IMR-90 (cell line): Measurements from ENCODE around the gene FARSB. TPM values are rescaled to one million over a fixed set of nuclear protein-coding genes. Genes with fewer than 3 reads are reported as not detected.

Source experiments
- ATAC-seq: fragments of 200-7000 bp; cut with Tn5 transposase; 2 replicates; pipeline ENCODE4 v1.9.1; 2020; ENCODE audit warnings: low read depth, mild to moderate bottlenecking, moderate library complexity
- BruUV-seq: library from RNA; stranded (reverse); fragments of 400-500 nt; replicated peaks from 2 replicates; lab custom pipeline; 2021; lab: Mats Ljungman, UMichigan
- CTCF ChIA-PET: fragments of 300-600 bp; formaldehyde crosslinking; extraction: SDS; loops from one replicate; lab custom pipeline; 2021; ENCODE audit warnings: antibody characterized with exemption; lab: Yijun Ruan, JAX
- POLR2A ChIA-PET: fragments of 300-600 bp; sonication (Branson Sonifier 250); formaldehyde crosslinking; loops from one replicate; lab custom pipeline; 2022; ENCODE audit warnings: antibody characterized with exemption; ENCODE audit not compliant: unreplicated experiment; lab: Charles Lee
- DNase-seq: peaks from one replicate; pipeline ENCODE4 v3.0.0; 2013
- H2AFZ ChIP-seq: replicated peaks from 2 replicates; pipeline ENCODE3; 2013; ENCODE audit warnings: low read length, mild to moderate bottlenecking; ENCODE audit not compliant: poor library complexity
- H2AK5ac ChIP-seq: 2 replicates; pipeline ENCODE4 v1.6.1; 2013; ENCODE audit warnings: low read depth, low read length, inconsistent platforms
- H2AK9ac ChIP-seq: replicated peaks from 2 replicates; pipeline ENCODE3; 2013; ENCODE audit warnings: mild to moderate bottlenecking, low read depth, low read length, moderate library complexity; ENCODE audit not compliant: poor library complexity
- H2BK120ac ChIP-seq: 2 replicates; pipeline ENCODE4 v1.6.1; 2013; ENCODE audit warnings: low read depth, low read length, inconsistent platforms
- H2BK15ac ChIP-seq: 3 replicates; pipeline ENCODE4 v1.6.1; 2013; ENCODE audit warnings: low read depth, low read length, inconsistent platforms
- H2BK20ac ChIP-seq: 2 replicates; pipeline ENCODE4 v1.6.1; 2013; ENCODE audit warnings: low read depth, mild to moderate bottlenecking, inconsistent platforms, low read length, moderate library complexity
- H2BK5ac ChIP-seq: 2 replicates; pipeline ENCODE4 v1.6.1; 2013; ENCODE audit warnings: mild to moderate bottlenecking, low read depth, low read length, inconsistent platforms; ENCODE audit not compliant: poor library complexity, severe bottlenecking
- H3K14ac ChIP-seq: replicated peaks from 2 replicates; pipeline ENCODE4 v1.6.1; 2013; ENCODE audit warnings: low read depth, low read length, inconsistent platforms
- H3K18ac ChIP-seq: 2 replicates; pipeline ENCODE4 v1.6.1; 2013; ENCODE audit warnings: low read depth, low read length, control low read depth
- H3K23ac ChIP-seq: 2 replicates; pipeline ENCODE4 v1.6.1; 2013; ENCODE audit warnings: low read depth, low read length, inconsistent platforms
- H3K27ac ChIP-seq: 2 replicates; pipeline ENCODE4 v1.5.1; 2013; ENCODE audit warnings: mild to moderate bottlenecking, control low read depth, low read length; ENCODE audit not compliant: insufficient read depth
- H3K27me3 ChIP-seq: 2 replicates; pipeline ENCODE4 v1.6.1; 2013; ENCODE audit warnings: low read length; ENCODE audit not compliant: control insufficient read depth, insufficient read depth
- H3K36me3 ChIP-seq: 2 replicates; pipeline ENCODE4 v1.6.1; 2013; ENCODE audit warnings: low read length, mixed read lengths; ENCODE audit not compliant: control insufficient read depth, insufficient read depth
- H3K4ac ChIP-seq: 2 replicates; pipeline ENCODE4 v1.6.1; 2013; ENCODE audit warnings: low read depth, low read length, inconsistent platforms
- H3K4me1 ChIP-seq: 2 replicates; pipeline ENCODE4 v1.6.1; 2013; ENCODE audit warnings: low read length, mixed read lengths; ENCODE audit not compliant: control insufficient read depth, insufficient read depth
- H3K4me2 ChIP-seq: 2 replicates; pipeline ENCODE4 v1.6.1; 2013; ENCODE audit warnings: low read depth, mild to moderate bottlenecking, control low read depth, low read length, moderate library complexity
- H3K4me3 ChIP-seq: 2 replicates; pipeline ENCODE4 v1.5.1; 2013; ENCODE audit warnings: low read depth, mild to moderate bottlenecking, control low read depth, low read length, moderate library complexity; ENCODE audit not compliant: insufficient read depth
- H3K56ac ChIP-seq: 2 replicates; pipeline ENCODE4 v1.6.1; 2013; ENCODE audit warnings: low read length, inconsistent platforms; ENCODE audit not compliant: insufficient read depth; ENCODE audit errors: extremely low read depth
- H3K79me1 ChIP-seq, 2 experiments: 2 replicates each; pipeline ENCODE4 v1.6.1; 2013; ENCODE audit warnings: low read length in 2 of 2, inconsistent platforms in 1 of 2, low read depth in 1 of 2
- H3K9ac ChIP-seq: 2 replicates; pipeline ENCODE4 v1.6.1; 2013; ENCODE audit warnings: low read depth, low read length, control low read depth
- H3K9me1 ChIP-seq: 2 replicates; pipeline ENCODE4 v1.6.1; 2013; ENCODE audit warnings: low read length, inconsistent platforms; ENCODE audit not compliant: insufficient read depth
- H3K9me3 ChIP-seq: 2 replicates; pipeline ENCODE4 v1.6.1; 2013; ENCODE audit warnings: low read length; ENCODE audit not compliant: control insufficient read depth, insufficient read depth
- H4K20me1 ChIP-seq: 2 replicates; pipeline ENCODE4 v1.6.1; 2013; ENCODE audit warnings: low read length, inconsistent platforms; ENCODE audit not compliant: insufficient read depth
- H4K5ac ChIP-seq: 2 replicates; pipeline ENCODE4 v1.6.1; 2013; ENCODE audit warnings: mild to moderate bottlenecking, low read depth, low read length, control low read depth
- H4K8ac ChIP-seq, 2 experiments: 2 replicates each; pipeline ENCODE4 v1.6.1; 2013; ENCODE audit warnings: low read depth in 2 of 2, low read length in 2 of 2, control low read depth in 1 of 2, inconsistent platforms in 1 of 2
- H4K91ac ChIP-seq: 2 replicates; pipeline ENCODE4 v1.6.1; 2013; ENCODE audit warnings: low read depth, low read length, inconsistent platforms; ENCODE audit not compliant: insufficient read depth
- BHLHE40 ChIP-seq: fragments of 150-350 bp; IDR thresholded peaks from 2 replicates; pipeline ENCODE4 v1.6.1; 2016; ENCODE audit warnings: mild to moderate bottlenecking, low read depth, low read length
- CEBPB ChIP-seq: IDR thresholded peaks from 2 replicates; pipeline ENCODE4 v1.6.1; 2012; ENCODE audit warnings: low read depth, low read length, improper control_type of control experiment
- CHD1 ChIP-seq: IDR thresholded peaks from 2 replicates; pipeline ENCODE4 v1.6.1; 2012; ENCODE audit warnings: low read depth, low read length, improper control_type of control experiment
- FOS ChIP-seq: fragments of 150-350 bp; IDR thresholded peaks from 2 replicates; pipeline ENCODE4 v1.6.1; 2016; ENCODE audit warnings: low read depth, low read length
- MAFK ChIP-seq: IDR thresholded peaks from 2 replicates; pipeline ENCODE4 v1.6.1; 2012; ENCODE audit warnings: low read depth, low read length, improper control_type of control experiment
- MAZ ChIP-seq: IDR thresholded peaks from 2 replicates; pipeline ENCODE4 v1.6.1; 2012; ENCODE audit warnings: low read depth, mild to moderate bottlenecking, low read length, improper control_type of control experiment, moderate library complexity, borderline replicate concordance
- NFE2L2 ChIP-seq: fragments of 150-350 bp; IDR thresholded peaks from 2 replicates; pipeline ENCODE4 v1.6.1; 2016; ENCODE audit warnings: low read depth, mild to moderate bottlenecking, low read length
- POLR2A ChIP-seq: IDR thresholded peaks from 2 replicates; pipeline ENCODE4 v1.6.1; 2012; ENCODE audit warnings: mild to moderate bottlenecking, low read depth, low read length
- RAD21 ChIP-seq: IDR thresholded peaks from 2 replicates; pipeline ENCODE4 v1.6.1; 2012; ENCODE audit warnings: low read length, improper control_type of control experiment
- RCOR1 ChIP-seq: IDR thresholded peaks from 2 replicates; pipeline ENCODE4 v1.6.1; 2012; ENCODE audit warnings: mild to moderate bottlenecking, low read length, improper control_type of control experiment; ENCODE audit not compliant: insufficient replicate concordance
- RFX5 ChIP-seq: IDR thresholded peaks from 2 replicates; pipeline ENCODE4 v1.8.0; 2012; ENCODE audit warnings: low read depth, mild to moderate bottlenecking, low read length, moderate library complexity
- SMC3 ChIP-seq: fragments of 150-350 bp; IDR thresholded peaks from 2 replicates; pipeline ENCODE4 v1.6.1; 2016; ENCODE audit warnings: low read depth, mild to moderate bottlenecking, antibody characterized with exemption, low read length, moderate library complexity
- WGBS, 2 experiments: methylation state at CpG; one replicate each; pipeline versions ENCODE4 v1.1.5 to v1.1.7; 2013; ENCODE audit warnings: missing lambda C conversion rate in 2 of 2; ENCODE audit not compliant: insufficient read length in 1 of 2; ENCODE audit errors: extremely low coverage in 2 of 2; 5-methylcytosine and 5-hydroxymethylcytosine counted together
- dilution Hi-C: fragments of 300-500 bp; cut with HindIII; formaldehyde crosslinking; loops from one replicate; pipeline ENCODE4 v1.14.3; 2018; ENCODE audit warnings: low sequenced_read_pairs; ENCODE audit not compliant: unreplicated experiment
- in situ Hi-C: fragments of 300-500 bp; cut with MboI; formaldehyde crosslinking; loops from 3 replicates; pipeline ENCODE4 v1.14.3; 2019; ENCODE audit warnings: low sequenced_read_pairs, inconsistent platforms, mixed read lengths
- intact Hi-C: fragments of 100-400 bp; cut with micrococcal nuclease; formaldehyde crosslinking; loops from 2 replicates; pipeline ENCODE4 v1.10.0; 2022
- polyA plus RNA-seq, 3 experiments: library from polyadenylated mRNA; depleted of rRNA; stranded (reverse); fragments of >200 nt; gene quantifications; 2 replicates each; pipeline ENCODE4 v1.2.3, GENCODE V29; 2012; ENCODE audit warnings: low replicate concordance in 1 of 3
- total RNA-seq: library from RNA; depleted of rRNA; stranded (reverse); fragments of >200 nt; gene quantifications from 2 replicates; pipeline ENCODE4 v1.2.3, GENCODE V29; 2012
- TF ChIP-seq, protein P1 (sequence below): fragments of 150-350 bp; IDR thresholded peaks from 2 replicates; pipeline ENCODE4 v1.6.1; 2017; ENCODE audit warnings: mild to moderate bottlenecking, antibody characterized with exemption, low read length, low read depth
- TF ChIP-seq, protein P2 (sequence below): conservative IDR thresholded peaks from 2 replicates; pipeline ENCODE4 v1.5.1; 2012; ENCODE audit warnings: mild to moderate bottlenecking, low read depth, low read length, improper control_type of control experiment

FARSB gene
- total and polyA plus RNA-seq, 2 of the 4 experiments (the other 2 are of a cell fraction), result 21.1 to 32.5 TPM

DNA sequence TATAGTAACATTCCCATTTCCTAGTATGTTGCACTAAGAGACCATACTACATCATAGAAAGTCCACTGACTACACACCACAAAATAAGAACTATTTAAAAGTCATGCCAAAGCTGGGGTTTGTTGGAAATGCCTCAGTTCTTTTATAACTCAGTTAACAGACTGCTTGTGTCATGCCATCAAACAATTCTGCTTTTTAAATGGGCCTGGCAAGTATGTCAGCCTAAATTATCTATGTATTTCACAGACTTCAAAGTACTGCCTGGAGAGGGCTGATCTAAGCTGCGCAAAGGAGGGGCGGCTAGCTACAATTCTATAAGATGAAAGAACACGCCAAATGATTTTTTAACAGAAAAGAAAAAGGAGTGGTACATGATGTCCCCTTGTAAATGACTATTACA, 49.6 kb downstream of the FARSB start:
- TF ChIP-seq MAZ (no peak), POLR2A (no peak), MAFK (no peak), RFX5 (no peak), RAD21 (no peak), NFE2L2 (no peak), RCOR1 (no peak), BHLHE40 (no peak), CHD1 (no peak), CEBPB (no peak), SMC3 (no peak), FOS (no peak)
- TF ChIP-seq, protein P1, sequence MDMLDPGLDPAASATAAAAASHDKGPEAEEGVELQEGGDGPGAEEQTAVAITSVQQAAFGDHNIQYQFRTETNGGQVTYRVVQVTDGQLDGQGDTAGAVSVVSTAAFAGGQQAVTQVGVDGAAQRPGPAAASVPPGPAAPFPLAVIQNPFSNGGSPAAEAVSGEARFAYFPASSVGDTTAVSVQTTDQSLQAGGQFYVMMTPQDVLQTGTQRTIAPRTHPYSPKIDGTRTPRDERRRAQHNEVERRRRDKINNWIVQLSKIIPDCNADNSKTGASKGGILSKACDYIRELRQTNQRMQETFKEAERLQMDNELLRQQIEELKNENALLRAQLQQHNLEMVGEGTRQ, result no peak
- TF ChIP-seq, protein P2, sequence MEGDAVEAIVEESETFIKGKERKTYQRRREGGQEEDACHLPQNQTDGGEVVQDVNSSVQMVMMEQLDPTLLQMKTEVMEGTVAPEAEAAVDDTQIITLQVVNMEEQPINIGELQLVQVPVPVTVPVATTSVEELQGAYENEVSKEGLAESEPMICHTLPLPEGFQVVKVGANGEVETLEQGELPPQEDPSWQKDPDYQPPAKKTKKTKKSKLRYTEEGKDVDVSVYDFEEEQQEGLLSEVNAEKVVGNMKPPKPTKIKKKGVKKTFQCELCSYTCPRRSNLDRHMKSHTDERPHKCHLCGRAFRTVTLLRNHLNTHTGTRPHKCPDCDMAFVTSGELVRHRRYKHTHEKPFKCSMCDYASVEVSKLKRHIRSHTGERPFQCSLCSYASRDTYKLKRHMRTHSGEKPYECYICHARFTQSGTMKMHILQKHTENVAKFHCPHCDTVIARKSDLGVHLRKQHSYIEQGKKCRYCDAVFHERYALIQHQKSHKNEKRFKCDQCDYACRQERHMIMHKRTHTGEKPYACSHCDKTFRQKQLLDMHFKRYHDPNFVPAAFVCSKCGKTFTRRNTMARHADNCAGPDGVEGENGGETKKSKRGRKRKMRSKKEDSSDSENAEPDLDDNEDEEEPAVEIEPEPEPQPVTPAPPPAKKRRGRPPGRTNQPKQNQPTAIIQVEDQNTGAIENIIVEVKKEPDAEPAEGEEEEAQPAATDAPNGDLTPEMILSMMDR, result no peak
- H4K91ac ChIP-seq, result no peak overlapping the region
- H3K18ac ChIP-seq, result no peak overlapping the region
- no peak overlapping the region for H3K27ac ChIP-seq
- dilution Hi-C loops (no loop called here), in situ Hi-C loops (no loop called here), intact Hi-C loops (no loop called here)
- H3K56ac ChIP-seq, result no peak overlapping the region
- ChIA-PET CTCF (interaction anchor here (0.6 kb wide), 1 partner anchor 325 kb away, joined by 7 read pairs; no protein-coding TSS in a partner anchor), POLR2A (no interaction called here)
- no peaks in the 10 kb centered on the region for H4K20me1 ChIP-seq
- no peak overlapping the region for H3K14ac ChIP-seq
- H2AK5ac ChIP-seq, result no peak overlapping the region
- H2BK15ac ChIP-seq, result no peak overlapping the region
- no peaks in the 10 kb centered on the region for H3K27me3 ChIP-seq
- H4K8ac ChIP-seq, result no peak overlapping the region
- H3K4me1 ChIP-seq, result no peaks in the 10 kb centered on the region
- DNase-seq (no peak), ATAC-seq (no peak)
- no peak overlapping the region for H2BK20ac ChIP-seq
- H2BK5ac ChIP-seq, result no peak overlapping the region
- peaks cover 0 to 12% of the 10 kb centered on the region in 2 experiments; a peak in 1 of 4 replicates for H3K79me1 ChIP-seq
- H3K23ac ChIP-seq, result no peak overlapping the region
- no peak overlapping the region for H4K5ac ChIP-seq
- no TSS peak for BruUV-seq
- no peaks in the 10 kb centered on the region for H3K9me1 ChIP-seq
- no peak overlapping the region for H3K4ac ChIP-seq
- no peaks in the 10 kb centered on the region for H3K9me3 ChIP-seq
- H3K9ac ChIP-seq, result no peak overlapping the region
- peaks cover 1% of the 10 kb centered on the region; the same call in 1 of the 2 replicates for H3K36me3 ChIP-seq
- H2AK9ac ChIP-seq, result no peak overlapping the region
- H2BK120ac ChIP-seq, result no peak overlapping the region
- no peak overlapping the region for H2AFZ ChIP-seq
- no CpG with 5 or more reads among the region's 3 CpGs for WGBS, 2 experiments
- H3K4me2 ChIP-seq, result no peak overlapping the region
- no peak overlapping the region for H3K4me3 ChIP-seq
